H1 (cell line): Measurements from ENCODE around the gene GATAD2B. TPM values are rescaled to one million over a fixed set of nuclear protein-coding genes. Genes with fewer than 3 reads are reported as not detected.

Experiments used
- CHD1 ChIP-seq: IDR thresholded peaks from 2 replicates; pipeline ENCODE4 v1.6.1; 2012; ENCODE audit warnings: low read depth, low read length, improper control_type of control experiment
- SIN3A ChIP-seq, 2 experiments: IDR thresholded peaks in 1 of 2; conservative IDR thresholded peaks in 1 of 2; 2 replicates each; pipeline ENCODE4 v1.6.1; 2011 to 2012; ENCODE audit warnings: low read length in 2 of 2, improper control_type of control experiment in 1 of 2, low read depth in 1 of 2, mild to moderate bottlenecking in 1 of 2
- SIRT6 ChIP-seq: IDR thresholded peaks from one replicate; pipeline ENCODE4 v1.7.1; 2012; ENCODE audit warnings: low read length, inconsistent platforms
- SP2 ChIP-seq: IDR thresholded peaks from 2 replicates; pipeline ENCODE4 v1.6.1; 2012; ENCODE audit warnings: mild to moderate bottlenecking, low read length, inconsistent platforms
- polyA plus RNA-seq, 7 experiments: library from polyadenylated mRNA; depleted of rRNA in 3 of 7; stranded (reverse) in 5 of 7; unstranded in 2 of 7; fragments of >200 nt in 5 of 7; fragments of 200-250 nt in 2 of 7; gene quantifications; 1 replicate in 5 of 7; 2 replicates in 1 of 7; 4 replicates in 1 of 7; pipeline versions ENCODE4 v1.2.1 to v1.2.3, GENCODE V29; 2011 to 2013; ENCODE audit warnings: missing spikeins in 2 of 7, mixed read lengths in 2 of 7
- total RNA-seq: library from RNA; stranded (reverse); fragmentation: NEBNext Ultra II Directional; extraction: Animal tissue kit (Norgen Biotek cat#: 25700); gene quantifications from 2 replicates; pipeline ENCODE4 v1.2.1, GENCODE V29; 2021

GATAD2B gene
- total and polyA plus RNA-seq, 2 of the 8 experiments (the other 6 are each of a cell fraction or from before 2014, with no cell fraction given): 8.4 to 39.1 TPM

DNA sequence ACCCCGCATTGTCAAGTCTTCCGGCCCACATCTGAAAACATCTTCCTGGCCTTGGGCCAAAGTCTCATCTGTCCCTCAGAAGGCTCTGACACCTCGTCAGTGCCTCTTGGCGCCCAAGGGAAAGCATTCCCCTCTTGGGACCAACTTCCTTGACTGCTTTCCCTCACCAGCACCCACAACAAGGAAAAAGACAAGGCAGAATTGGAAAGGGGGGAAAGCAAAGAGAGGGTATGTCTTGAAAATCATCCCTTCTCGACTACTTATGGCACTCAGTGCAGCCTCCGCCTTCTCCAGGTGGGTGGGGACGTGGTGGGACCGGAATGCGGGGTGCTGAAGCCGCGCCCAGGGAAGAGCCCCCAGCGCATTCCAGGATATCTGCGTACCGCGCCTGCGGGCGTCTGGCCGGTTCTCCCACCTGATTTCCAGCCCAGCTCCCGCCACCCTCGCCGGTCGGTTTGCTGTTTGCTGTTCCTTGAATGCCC is 41.1 kb upstream of the GATAD2B start (continued):
- TF ChIP-seq SIN3A (conservative IDR thresholded peaks at IDR 0.05 in 1 of 2, IDR thresholded peaks at IDR 0.05 in 1 of 2; ENCODE audit: low read depth in 1 of 2, low read length in 2 of 2) (peak in 1 of 2 experiments; percentile 21; a peak in 2 of 4 replicates), SIRT6 (no peak), SP2 (no peak), CHD1 (0 out of 2 replicates have a peak, but pooled peaks have one; percentile 18)
- TF ChIP-seq, all 59 proteins: peak for 9
